Neuronal stem cell (in vitro differentiated cells): ENCODE results near the gene ANKZF1.
A peak's percentile ranks its signal among the peaks of the same experiment; 100 is the strongest.

ENCODE experiments used
- DNase-seq: peaks from one replicate; pipeline ENCODE4 v3.0.0-alpha.2; 2013; ENCODE audit warnings: low spot score
- H2AFZ ChIP-seq: one replicate; pipeline ENCODE4 v1.6.1; 2013; ENCODE audit warnings: mild to moderate bottlenecking, low read length, inconsistent platforms
- H2AK5ac ChIP-seq: 2 replicates; pipeline ENCODE4 v1.6.1; 2013; ENCODE audit warnings: low read depth, mild to moderate bottlenecking, inconsistent platforms, low read length, moderate library complexity, mixed read lengths
- H2BK120ac ChIP-seq: 2 replicates; pipeline ENCODE4 v1.6.1; 2013; ENCODE audit warnings: low read depth, mild to moderate bottlenecking, inconsistent platforms, low read length, moderate library complexity, mixed read lengths
- H2BK12ac ChIP-seq: one replicate; pipeline ENCODE4 v1.6.1; 2013; ENCODE audit warnings: low read length, inconsistent platforms
- H2BK15ac ChIP-seq: 2 replicates; pipeline ENCODE4 v1.6.1; 2013; ENCODE audit warnings: mild to moderate bottlenecking, low read length, inconsistent platforms, mixed read lengths
- H2BK5ac ChIP-seq: one replicate; pipeline ENCODE4 v1.6.1; 2013; ENCODE audit warnings: inconsistent platforms, mild to moderate bottlenecking, low read length, moderate library complexity
- H3K14ac ChIP-seq: one replicate; pipeline ENCODE4 v1.6.1; 2013; ENCODE audit warnings: low read length, inconsistent platforms
- H3K18ac ChIP-seq: 2 replicates; pipeline ENCODE4 v1.6.1; 2013; ENCODE audit warnings: low read length, inconsistent platforms
- H3K23ac ChIP-seq: 2 replicates; pipeline ENCODE4 v1.6.1; 2013; ENCODE audit warnings: low read depth, mild to moderate bottlenecking, mixed read lengths, low read length, inconsistent platforms; ENCODE audit not compliant: poor library complexity
- H3K27ac ChIP-seq: replicated peaks from 3 replicates; pipeline ENCODE4 v1.5.1; 2013; ENCODE audit warnings: low read length, inconsistent platforms
- H3K27me3 ChIP-seq, 3 experiments: 2 replicates each; pipeline ENCODE4 v1.6.1; 2013; ENCODE audit warnings: low read length in 3 of 3, mild to moderate bottlenecking in 2 of 3, inconsistent platforms in 1 of 3, low read depth in 1 of 3, mixed read lengths in 1 of 3, moderate library complexity in 1 of 3; ENCODE audit not compliant: control insufficient read depth in 3 of 3, insufficient read depth in 3 of 3
- H3K36me3 ChIP-seq, 2 donors: replicated peaks in 1 of 2; 2 replicates each; pipeline ENCODE4 v1.6.1; 2013; ENCODE audit warnings: low read length in 2 of 2; ENCODE audit not compliant: control insufficient read depth in 2 of 2, insufficient read depth in 2 of 2
- H3K4ac ChIP-seq: 2 replicates; pipeline ENCODE4 v1.6.1; 2013; ENCODE audit warnings: inconsistent platforms, mild to moderate bottlenecking, low read length, moderate library complexity
- H3K4me1 ChIP-seq, 2 donors: 1 replicate in 1 of 2; 2 replicates in 1 of 2; pipeline ENCODE4 v1.6.1; 2013; ENCODE audit warnings: low read length in 2 of 2, low read depth in 1 of 2; ENCODE audit not compliant: control insufficient read depth in 2 of 2, insufficient read depth in 1 of 2
- H3K4me2 ChIP-seq: one replicate; pipeline ENCODE4 v1.6.1; 2013; ENCODE audit warnings: mild to moderate bottlenecking, low read length, inconsistent platforms; ENCODE audit not compliant: insufficient read depth, poor library complexity, severe bottlenecking
- H3K4me3 ChIP-seq, 2 donors: 2 replicates each; pipeline ENCODE4 v1.5.1; 2013; ENCODE audit warnings: low read length in 2 of 2, mild to moderate bottlenecking in 2 of 2, inconsistent platforms in 1 of 2, moderate library complexity in 1 of 2
- H3K79me1 ChIP-seq: one replicate; pipeline ENCODE4 v1.6.1; 2013; ENCODE audit warnings: low read depth, mild to moderate bottlenecking, inconsistent platforms, low read length, moderate library complexity
- H3K9ac ChIP-seq: one replicate; pipeline ENCODE4 v1.6.1; 2013; ENCODE audit warnings: mild to moderate bottlenecking, low read depth, low read length, inconsistent platforms; ENCODE audit not compliant: poor library complexity
- H3K9me3 ChIP-seq, 2 donors: replicated peaks in 1 of 2; 2 replicates each; pipeline versions ENCODE3 to v1.6.1; 2013; ENCODE audit warnings: low read length in 2 of 2, mild to moderate bottlenecking in 2 of 2, inconsistent platforms in 1 of 2, low read depth in 1 of 2, mixed read lengths in 1 of 2, moderate library complexity in 1 of 2; ENCODE audit not compliant: control insufficient read depth in 2 of 2, insufficient read depth in 1 of 2
- H4K8ac ChIP-seq: one replicate; pipeline ENCODE4 v1.6.1; 2013; ENCODE audit warnings: low read depth, mild to moderate bottlenecking, inconsistent platforms, low read length, moderate library complexity
- H4K91ac ChIP-seq: one replicate; pipeline ENCODE4 v1.6.1; 2013; ENCODE audit warnings: low read length, low read depth, mild to moderate bottlenecking, inconsistent platforms; ENCODE audit not compliant: poor library complexity
- WGBS, 2 donors: extraction: QIAGEN DNeasy Blood & Tissue Kit; methylation state at CpG; one replicate each; pipeline ENCODE4 v1.1.7; 2013; ENCODE audit warnings: missing lambda C conversion rate in 2 of 2, mixed read lengths in 1 of 2; ENCODE audit not compliant: insufficient read length in 2 of 2, insufficient replicate concordance in 1 of 2; ENCODE audit errors: extremely low coverage in 2 of 2; 5-methylcytosine and 5-hydroxymethylcytosine counted together

The ANKZF1 gene

DNA sequence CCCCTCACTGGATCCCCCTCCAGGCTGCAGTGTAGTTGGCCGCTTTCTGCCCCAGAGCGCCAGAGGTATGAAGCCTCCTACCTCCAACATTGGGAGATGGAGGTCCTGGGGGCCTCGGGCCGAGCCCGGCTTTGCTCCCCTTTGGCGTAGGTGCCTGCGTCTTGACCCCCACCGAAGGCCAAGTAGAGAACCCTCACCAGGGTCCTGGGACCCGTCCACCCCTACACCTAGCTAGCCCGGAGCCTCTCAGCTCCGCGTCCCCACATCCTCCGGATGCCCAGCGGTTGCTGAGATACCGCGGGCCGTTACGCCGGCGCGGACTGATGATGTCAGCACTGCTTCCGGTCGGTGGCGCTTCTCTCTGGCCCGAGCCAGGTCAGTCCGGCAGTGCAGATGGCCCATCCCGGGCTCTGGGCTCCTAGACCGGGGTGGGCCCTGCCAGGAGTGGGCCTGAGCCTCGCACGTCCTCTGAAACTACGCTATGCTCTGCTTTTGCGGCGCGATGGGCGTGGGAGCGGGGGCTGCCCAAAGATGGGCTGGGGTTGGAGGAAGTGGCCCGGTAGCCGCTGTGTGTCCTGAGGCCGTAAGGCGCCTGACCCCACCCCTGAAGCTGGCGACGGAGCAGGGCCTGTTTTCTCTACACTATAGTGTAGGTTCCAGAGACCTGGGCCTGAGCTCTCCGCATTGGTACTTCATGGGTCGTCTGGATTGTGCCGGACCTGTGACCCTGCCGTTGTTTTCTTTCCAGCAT is 15.7 kb downstream of the ANKZF1 start, which contains the start of the genes GLB1L and STK16:
Gene GLB1L (minus strand): TSS at position 297 of the 751 bp plus-strand sequence. CDS start 1,871 bp downstream, outside the sequence.
Gene STK16 (plus strand): TSS at position 332 of the 751 bp plus-strand sequence. CDS start 521 bp downstream, outside the sequence.
- Histone ChIP-seq H3K4ac (peak within 1 kb of the TSS; percentile 68), H2BK12ac (no peak within 1 kb of the TSS), H3K23ac (peak within 1 kb of the TSS; percentile 96), H2BK15ac (no peak within 1 kb of the TSS), H3K14ac (peak within 1 kb of the TSS; percentile 95), H3K9ac (peak within 1 kb of the TSS; percentile 98), H3K4me1 (peaks cover 6 to 10% of the 10 kb centered on the region in 2 donors), H2AK5ac (peak within 1 kb of the TSS; percentile 28), H4K91ac (no peak within 1 kb of the TSS), H4K8ac (peak within 1 kb of the TSS; percentile 45), H3K27ac (no peak within 1 kb of the TSS), H3K4me3 (peak within 1 kb of the TSS; percentile 86 to 89), H3K27me3 (no peaks in the 10 kb centered on the region), H3K18ac (peak within 1 kb of the TSS; percentile 98), H2AFZ (peak within 1 kb of the TSS; percentile 92), H3K36me3 (peaks cover 10 to 24% of the 10 kb centered on the region in 2 donors), H3K79me1 (no peaks in the 10 kb centered on the region), H3K9me3 (no peaks in the 10 kb centered on the region), H2BK120ac (peak within 1 kb of the TSS; percentile 88), H2BK5ac (peak within 1 kb of the TSS; percentile 94), H3K4me2 (peak within 1 kb of the TSS; percentile 99)
- peak; percentile 94 for DNase-seq
- no CpG with 5 or more reads among the region's 46 CpGs for WGBS, 2 donors

GRCh38 chr2:219245899-219246230 is 16.3 kb downstream of the ANKZF1 start:
- DNase-seq, result no peak
- peak overlapping the region; percentile 96 for H3K23ac ChIP-seq
- H2AFZ ChIP-seq, result peak overlapping the region; percentile 92
- H3K4me2 ChIP-seq, result peak overlapping the region; percentile 99
- peak overlapping the region; percentile 88 for H2BK120ac ChIP-seq
- peak overlapping the region; percentile 98 for H3K9ac ChIP-seq
- no peak overlapping the region for H3K27ac ChIP-seq
- WGBS, 2 donors, result no CpG with 5 or more reads among the region's 10 CpGs
- H4K91ac ChIP-seq, result no peak overlapping the region
- no peak overlapping the region for H3K14ac ChIP-seq
- H2BK5ac ChIP-seq, result peak overlapping the region; percentile 94
- H3K27me3 ChIP-seq, result peaks cover 0 to 3% (median 0%) of the 10 kb centered on the region in 3 experiments
- no peak overlapping the region for H2BK15ac ChIP-seq
- H3K36me3 ChIP-seq, result peaks cover 10 to 24% of the 10 kb centered on the region in 2 donors
- no peaks in the 10 kb centered on the region for H3K79me1 ChIP-seq
- no peak overlapping the region for H4K8ac ChIP-seq
- no peak overlapping the region for H3K4ac ChIP-seq
- H2BK12ac ChIP-seq, result no peak overlapping the region
- H3K9me3 ChIP-seq, result no peaks in the 10 kb centered on the region
- peaks cover 6 to 10% of the 10 kb centered on the region in 2 donors for H3K4me1 ChIP-seq
- H2AK5ac ChIP-seq, result peak overlapping the region; percentile 28
- peak overlapping the region; percentile 86 to 89 for H3K4me3 ChIP-seq
- no peak overlapping the region for H3K18ac ChIP-seq

DNA sequence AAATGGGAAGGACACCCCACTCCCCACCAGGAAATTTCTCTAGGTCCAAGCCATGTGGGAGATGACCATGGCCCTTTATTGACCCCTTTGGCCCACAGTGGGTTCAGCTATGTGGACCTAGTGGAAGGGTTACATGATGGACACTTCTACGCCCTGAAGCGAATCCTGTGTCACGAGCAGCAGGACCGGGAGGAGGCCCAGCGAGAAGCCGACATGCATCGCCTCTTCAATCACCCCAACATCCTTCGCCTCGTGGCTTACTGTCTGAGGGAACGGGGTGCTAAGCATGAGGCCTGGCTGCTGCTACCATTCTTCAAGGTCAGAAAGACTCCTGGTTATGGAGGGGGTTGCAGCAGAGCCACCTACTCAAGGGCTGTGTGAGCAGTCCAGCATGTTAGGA is 17.0 kb downstream of the ANKZF1 start:
- peaks cover 10 to 24% of the 10 kb centered on the region in 2 donors for H3K36me3 ChIP-seq
- WGBS, 2 donors, result no CpG with 5 or more reads among the region's 10 CpGs
- no peak overlapping the region for H2BK5ac ChIP-seq
- no peak overlapping the region for H2BK120ac ChIP-seq
- H3K4me2 ChIP-seq, result no peak overlapping the region
- H2BK12ac ChIP-seq, result no peak overlapping the region
- no peak overlapping the region for H2AK5ac ChIP-seq
- H3K27ac ChIP-seq, result no peak overlapping the region
- H3K4ac ChIP-seq, result no peak overlapping the region
- peak overlapping the region; percentile 35 to 86 for H3K4me3 ChIP-seq
- H3K9me3 ChIP-seq, result no peaks in the 10 kb centered on the region
- no peak overlapping the region for H3K23ac ChIP-seq
- H4K8ac ChIP-seq, result no peak overlapping the region
- peaks cover 0 to 6% (median 5%) of the 10 kb centered on the region in 3 experiments for H3K27me3 ChIP-seq
- no peak overlapping the region for H2AFZ ChIP-seq
- no peak for DNase-seq
- H3K14ac ChIP-seq, result no peak overlapping the region
- H3K18ac ChIP-seq, result no peak overlapping the region
- H4K91ac ChIP-seq, result no peak overlapping the region
- H3K9ac ChIP-seq, result peak overlapping the region; percentile 1
- H3K4me1 ChIP-seq, result peaks cover 6 to 10% of the 10 kb centered on the region in 2 donors
- no peak overlapping the region for H2BK15ac ChIP-seq
- no peaks in the 10 kb centered on the region for H3K79me1 ChIP-seq
